SJSA1 (cell line): ENCODE measurements around the gene SNIP1. TPM values are rescaled to one million over a fixed set of nuclear protein-coding genes. Genes with fewer than 3 reads are reported as not detected.
"Not testable (repeated sequence)": the region's sequence is repeated elsewhere in the genome, so short reads cannot be mapped to it uniquely, and the experiment has no call there.

Source experiments
- DNase-seq, 2 experiments: peaks; one replicate each; pipeline ENCODE4 v3.0.0-alpha.2; 2015 to 2020; ENCODE audit warnings: low spot score in 2 of 2, low read depth in 1 of 2
- H3K27ac ChIP-seq: fragments of 250-450 bp; sonication (Bioruptor Pico); 2 replicates; pipeline ENCODE4 v1.5.1; 2020; ENCODE audit warnings: mild to moderate bottlenecking, moderate library complexity
- H3K27me3 ChIP-seq: fragments of 250-450 bp; sonication (Bioruptor Pico); replicated peaks from 2 replicates; pipeline ENCODE4 v1.5.1; 2020; ENCODE audit warnings: mild to moderate bottlenecking, moderate library complexity
- H3K36me3 ChIP-seq: fragments of 250-450 bp; sonication (Bioruptor Pico); 2 replicates; pipeline ENCODE4 v1.5.1; 2020; ENCODE audit warnings: mild to moderate bottlenecking
- H3K4me1 ChIP-seq: fragments of 250-450 bp; sonication (Bioruptor Pico); replicated peaks from 2 replicates; pipeline ENCODE4 v1.6.1; 2021; ENCODE audit warnings: mild to moderate bottlenecking
- H3K4me3 ChIP-seq: fragments of 250-450 bp; sonication (Bioruptor Pico); 2 replicates; pipeline ENCODE4 v1.5.1; 2020; ENCODE audit warnings: mild to moderate bottlenecking
- H3K9me3 ChIP-seq: fragments of 250-450 bp; sonication (Bioruptor Pico); replicated peaks from 2 replicates; pipeline ENCODE4 v1.5.1; 2020; ENCODE audit warnings: mild to moderate bottlenecking
- total RNA-seq: library from RNA; depleted of rRNA; stranded (reverse); fragments of >200 nt; shearing (Covaris generic); gene quantifications from 2 replicates; pipeline ENCODE4 v1.2.3, GENCODE V29; 2014; rRNA removed

SNIP1 gene
- 13.2 and 40.3 TPM in 2 replicates for total RNA-seq

- H3K36me3 ChIP-seq, result peaks cover 46% of the 10 kb centered on the region
- peaks cover 17% of the 10 kb centered on the region for H3K4me1 ChIP-seq
- peak; percentile 76 to 92 for DNase-seq
- no peaks in the 10 kb centered on the region for H3K27me3 ChIP-seq
- no peaks in the 10 kb centered on the region for H3K9me3 ChIP-seq
- peak within 1 kb of the TSS; percentile 86 for H3K4me3 ChIP-seq
- peak within 1 kb of the TSS; percentile 69 for H3K27ac ChIP-seq
Observed at GRCh38 chr1:37553927-37554808, at the start of gene SNIP1. Gene SNIP1 (minus strand): TSS chr1:37554293. CDS start chr1:37554229, 64 bp downstream.

GRCh38 chr1:37602750-37603694 is 48.9 kb upstream of the SNIP1 start:
- DNase-seq, result peak in 1 of 2 experiments; percentile 28
- Histone ChIP-seq H3K4me3 (no peak overlapping the region), H3K27ac (no peak overlapping the region), H3K36me3 (no peaks in the 10 kb centered on the region), H3K9me3 (no peaks in the 10 kb centered on the region), H3K27me3 (peaks cover 57% of the 10 kb centered on the region), H3K4me1 (no peaks in the 10 kb centered on the region)

GRCh38 chr1:37601441-37601840 is 47.3 kb upstream of the SNIP1 start:
- Histone ChIP-seq H3K4me1 (no peaks in the 10 kb centered on the region; the same call in 1 of the 2 replicates), H3K9me3 (no peaks in the 10 kb centered on the region), H3K4me3 (no peak overlapping the region), H3K27ac (no peak overlapping the region), H3K36me3 (no peaks in the 10 kb centered on the region), H3K27me3 (peaks cover 48% of the 10 kb centered on the region)
- no peak for DNase-seq

GRCh38 chr1:37599940-37600339 is 45.8 kb upstream of the SNIP1 start:
- H3K27ac ChIP-seq, result no peak overlapping the region
- H3K9me3 ChIP-seq, result no peaks in the 10 kb centered on the region
- H3K4me1 ChIP-seq, result peaks cover 5% of the 10 kb centered on the region
- H3K27me3 ChIP-seq, result peaks cover 42% of the 10 kb centered on the region
- no peak for DNase-seq
- H3K36me3 ChIP-seq, result peaks cover 3% of the 10 kb centered on the region; the same call in 1 of the 2 replicates
- no peak overlapping the region for H3K4me3 ChIP-seq

- Histone ChIP-seq H3K27ac (peak overlapping the region; percentile 63), H3K9me3 (no peaks in the 10 kb centered on the region), H3K36me3 (peaks cover 35% of the 10 kb centered on the region), H3K4me1 (peaks cover 11% of the 10 kb centered on the region), H3K4me3 (peak overlapping the region; percentile 67), H3K27me3 (0 out of 2 replicates have a peak, but pooled peaks cover 6% of the 10 kb centered on the region)
- DNase-seq, result no peak
Observed at GRCh38 chr1:37596182-37596667, 42.1 kb upstream of the SNIP1 start.

- H3K36me3 ChIP-seq, result peaks cover 41% of the 10 kb centered on the region
Observed at GRCh38 chr1:37595440-37596181, 41.5 kb upstream of the SNIP1 start, which contains the start of gene GNL2. Gene GNL2 (minus strand): TSS chr1:37595937. CDS start chr1:37595822, 115 bp downstream.

GRCh38 chr1:37593726-37594125 is 39.6 kb upstream of the SNIP1 start:
- peaks cover 11% of the 10 kb centered on the region for H3K4me1 ChIP-seq
- H3K27me3 ChIP-seq, result 0 out of 2 replicates have a peak, but pooled peaks cover 2% of the 10 kb centered on the region
- no peak overlapping the region for H3K4me3 ChIP-seq
- H3K36me3 ChIP-seq, result peaks cover 59% of the 10 kb centered on the region
- no peak for DNase-seq
- H3K9me3 ChIP-seq, result no peaks in the 10 kb centered on the region
- H3K27ac ChIP-seq, result no peak overlapping the region

More at GRCh38 chr1:37595440-37596181, 41.5 kb upstream of the SNIP1 start, which contains the start of gene GNL2:
- H3K4me1 ChIP-seq, result peaks cover 11% of the 10 kb centered on the region
- 0 out of 2 replicates have a peak, but pooled peaks cover 2% of the 10 kb centered on the region for H3K27me3 ChIP-seq
- no peaks in the 10 kb centered on the region for H3K9me3 ChIP-seq
- peak within 1 kb of the TSS; percentile 63 for H3K27ac ChIP-seq
- peak within 1 kb of the TSS; percentile 67 for H3K4me3 ChIP-seq
- peak; percentile 93 to 97 for DNase-seq

GRCh38 chr1:37588939-37589338 is 34.8 kb upstream of the SNIP1 start:
- no peaks in the 10 kb centered on the region for H3K27me3 ChIP-seq
- no peaks in the 10 kb centered on the region for H3K4me1 ChIP-seq
- H3K4me3 ChIP-seq, result no peak overlapping the region
- peaks cover 88% of the 10 kb centered on the region for H3K36me3 ChIP-seq
- H3K27ac ChIP-seq, result no peak overlapping the region
- no peak for DNase-seq
- H3K9me3 ChIP-seq, result no peaks in the 10 kb centered on the region

- H3K27me3 ChIP-seq, H3K4me1 ChIP-seq: not testable (repeated sequence)
- H3K36me3 ChIP-seq, result peaks cover 89% of the 10 kb centered on the region
Observed at GRCh38 chr1:37584544-37584943, 30.5 kb upstream of the SNIP1 start.

GRCh38 chr1:37575692-37576091 is 21.6 kb upstream of the SNIP1 start:
- peaks cover 33% of the 10 kb centered on the region for H3K4me1 ChIP-seq
- H3K27ac ChIP-seq, result peak overlapping the region; percentile 31
- peaks cover 94% of the 10 kb centered on the region for H3K36me3 ChIP-seq
- no peaks in the 10 kb centered on the region for H3K27me3 ChIP-seq
- 0 out of 2 replicates have a peak, but pooled peaks cover 4% of the 10 kb centered on the region for H3K9me3 ChIP-seq
- DNase-seq, result no peak
- H3K4me3 ChIP-seq, result no peak overlapping the region

More at GRCh38 chr1:37584544-37584943, 30.5 kb upstream of the SNIP1 start:
- DNase-seq, H3K27ac ChIP-seq, H3K9me3 ChIP-seq, H3K4me3 ChIP-seq: not testable (repeated sequence)

GRCh38 chr1:37574834-37575480 is 20.9 kb upstream of the SNIP1 start:
- H3K9me3 ChIP-seq, result 0 out of 2 replicates have a peak, but pooled peaks cover 4% of the 10 kb centered on the region
- peaks cover 33% of the 10 kb centered on the region for H3K4me1 ChIP-seq
- H3K27ac ChIP-seq, result peak overlapping the region; percentile 31
- no peak overlapping the region for H3K4me3 ChIP-seq
- no peaks in the 10 kb centered on the region for H3K27me3 ChIP-seq
- peaks cover 94% of the 10 kb centered on the region for H3K36me3 ChIP-seq
- peak in 1 of 2 experiments; percentile 36 for DNase-seq
